IPS-20b (cell line): Measurements from ENCODE around the gene ARHGAP19.
"Not testable (repeated sequence)": the region's sequence is repeated elsewhere in the genome, so short reads cannot be mapped to it uniquely, and the experiment has no call there.

Experiments used
- H3K27ac ChIP-seq: one replicate; pipeline ENCODE4 v1.5.1; 2013; ENCODE audit warnings: low read length
- H3K27me3 ChIP-seq: 2 replicates; pipeline ENCODE4 v1.6.1; 2013; ENCODE audit warnings: mild to moderate bottlenecking, low read length, inconsistent platforms; ENCODE audit not compliant: insufficient read depth
- H3K36me3 ChIP-seq: 2 replicates; pipeline ENCODE4 v1.6.1; 2013; ENCODE audit warnings: low read depth, mild to moderate bottlenecking, inconsistent platforms, low read length, moderate library complexity; ENCODE audit not compliant: insufficient read depth
- H3K4me1 ChIP-seq: 2 replicates; pipeline ENCODE4 v1.6.1; 2013; ENCODE audit warnings: mild to moderate bottlenecking, control low read depth, inconsistent platforms, low read length, moderate library complexity; ENCODE audit not compliant: insufficient read depth
- H3K4me3 ChIP-seq: 2 replicates; pipeline ENCODE4 v1.5.1; 2013; ENCODE audit warnings: mild to moderate bottlenecking, low read length, inconsistent platforms
- H3K9ac ChIP-seq: 2 replicates; pipeline ENCODE4 v1.6.1; 2013; ENCODE audit warnings: low read depth, mild to moderate bottlenecking, inconsistent platforms, low read length, moderate library complexity
- H3K9me3 ChIP-seq: 2 replicates; pipeline ENCODE4 v1.6.1; 2013; ENCODE audit warnings: mild to moderate bottlenecking, low read depth, low read length, inconsistent platforms; ENCODE audit not compliant: insufficient read depth

The ARHGAP19 gene

GRCh38 chr10:97273700-97274099 lies 18.7 kb downstream of the ARHGAP19 start:
- Histone ChIP-seq H3K36me3 (no peaks in the 10 kb centered on the region), H3K27ac (no peak overlapping the region), H3K27me3 (no peaks in the 10 kb centered on the region), H3K9me3 (no peaks in the 10 kb centered on the region), H3K9ac (no peak overlapping the region), H3K4me1 (no peaks in the 10 kb centered on the region), H3K4me3 (no peak overlapping the region)

GRCh38 chr10:97270523-97271154 lies 21.8 kb downstream of the ARHGAP19 start:
- Histone ChIP-seq H3K9me3 (no peaks in the 10 kb centered on the region), H3K4me1 (peaks cover 3% of the 10 kb centered on the region; the same call in 1 of the 2 replicates), H3K9ac (no peak overlapping the region), H3K27ac (no peak overlapping the region), H3K27me3 (no peaks in the 10 kb centered on the region), H3K36me3 (no peaks in the 10 kb centered on the region), H3K4me3 (no peak overlapping the region)

GRCh38 chr10:97267671-97268070 lies 24.8 kb downstream of the ARHGAP19 start:
- Histone ChIP-seq H3K27ac (no peak overlapping the region), H3K9ac (no peak overlapping the region), H3K4me3 (no peak overlapping the region), H3K36me3 (peaks cover 9% of the 10 kb centered on the region; the same call in 1 of the 2 replicates), H3K9me3 (no peaks in the 10 kb centered on the region), H3K27me3 (no peaks in the 10 kb centered on the region), H3K4me1 (peaks cover 3% of the 10 kb centered on the region; the same call in 1 of the 2 replicates)

GRCh38 chr10:97265095-97265494 lies 27.3 kb downstream of the ARHGAP19 start:
- not testable (repeated sequence) for H3K4me1 ChIP-seq, H3K4me3 ChIP-seq, H3K36me3 ChIP-seq, H3K9me3 ChIP-seq, H3K27me3 ChIP-seq, H3K27ac ChIP-seq, H3K9ac ChIP-seq

GRCh38 chr10:97263971-97264370 lies 28.5 kb downstream of the ARHGAP19 start:
- Histone ChIP-seq H3K4me1 (peaks cover 3% of the 10 kb centered on the region; the same call in 1 of the 2 replicates), H3K9ac (no peak overlapping the region), H3K36me3 (peaks cover 15% of the 10 kb centered on the region), H3K27ac (no peak overlapping the region), H3K9me3 (no peaks in the 10 kb centered on the region), H3K27me3 (no peaks in the 10 kb centered on the region), H3K4me3 (no peak overlapping the region)

- Histone ChIP-seq H3K36me3 (peaks cover 22% of the 10 kb centered on the region), H3K27ac (no peak overlapping the region), H3K27me3 (no peaks in the 10 kb centered on the region), H3K9me3 (no peaks in the 10 kb centered on the region), H3K4me3 (no peak overlapping the region), H3K4me1 (no peaks in the 10 kb centered on the region; the same call in 1 of the 2 replicates), H3K9ac (no peak overlapping the region)
These were observed 30.8 kb downstream of the ARHGAP19 start for GRCh38 chr10:97261656-97262055.

- Histone ChIP-seq H3K36me3 (peaks cover 25% of the 10 kb centered on the region), H3K4me1 (no peaks in the 10 kb centered on the region; the same call in 1 of the 2 replicates), H3K27ac (no peak overlapping the region), H3K9me3 (no peaks in the 10 kb centered on the region), H3K27me3 (no peaks in the 10 kb centered on the region), H3K9ac (no peak overlapping the region), H3K4me3 (no peak overlapping the region)
These were observed 31.3 kb downstream of the ARHGAP19 start for GRCh38 chr10:97261183-97261582.

- peaks cover 33% of the 10 kb centered on the region for H3K36me3 ChIP-seq
- H3K27me3 ChIP-seq = no peaks in the 10 kb centered on the region
- H3K9ac ChIP-seq = no peak overlapping the region
- no peaks in the 10 kb centered on the region; the same call in 1 of the 2 replicates for H3K4me1 ChIP-seq
- H3K4me3 ChIP-seq = no peak overlapping the region
- H3K27ac ChIP-seq = no peak overlapping the region
- no peaks in the 10 kb centered on the region for H3K9me3 ChIP-seq
These were observed 33.3 kb downstream of the ARHGAP19 start for GRCh38 chr10:97259119-97259518.

GRCh38 chr10:97256356-97256755 lies 36.1 kb downstream of the ARHGAP19 start:
- Histone ChIP-seq H3K4me1 (no peaks in the 10 kb centered on the region), H3K9ac (no peak overlapping the region), H3K9me3 (no peaks in the 10 kb centered on the region), H3K27ac (no peak overlapping the region), H3K27me3 (no peaks in the 10 kb centered on the region), H3K36me3 (peaks cover 32% of the 10 kb centered on the region), H3K4me3 (no peak overlapping the region)

- H3K9ac ChIP-seq = no peak overlapping the region
- H3K36me3 ChIP-seq = peaks cover 32% of the 10 kb centered on the region
- no peaks in the 10 kb centered on the region for H3K9me3 ChIP-seq
- no peak overlapping the region for H3K4me3 ChIP-seq
- H3K4me1 ChIP-seq = no peaks in the 10 kb centered on the region
- H3K27ac ChIP-seq = no peak overlapping the region
- H3K27me3 ChIP-seq = no peaks in the 10 kb centered on the region
These were observed 36.7 kb downstream of the ARHGAP19 start for GRCh38 chr10:97255512-97256293.

- Histone ChIP-seq H3K4me1 (no peaks in the 10 kb centered on the region), H3K4me3 (no peak overlapping the region), H3K27ac (no peak overlapping the region), H3K9me3 (no peaks in the 10 kb centered on the region), H3K36me3 (peaks cover 32% of the 10 kb centered on the region), H3K27me3 (no peaks in the 10 kb centered on the region), H3K9ac (no peak overlapping the region)
These were observed 37.7 kb downstream of the ARHGAP19 start for GRCh38 chr10:97254694-97255093.

- Histone ChIP-seq H3K4me3 (no peak overlapping the region), H3K27ac (no peak overlapping the region), H3K9me3 (no peaks in the 10 kb centered on the region), H3K36me3 (peaks cover 21% of the 10 kb centered on the region), H3K9ac (no peak overlapping the region), H3K27me3 (no peaks in the 10 kb centered on the region), H3K4me1 (no peaks in the 10 kb centered on the region)
These were observed 41.5 kb downstream of the ARHGAP19 start for GRCh38 chr10:97250952-97251351.
